Activated CD8-positive, alpha-beta memory T cell treated with anti-CD3 and anti-CD28 coated beads, Interleukin-2, amount 50 U/mL, for 24 hours (primary cell): ENCODE results near the gene SMIM15.

Experiments used
- DNase-seq: peaks from one replicate; pipeline ENCODE4 v3.0.0-alpha.2; 2020; ENCODE audit errors: extremely low read depth

Gene SMIM15

DNA sequence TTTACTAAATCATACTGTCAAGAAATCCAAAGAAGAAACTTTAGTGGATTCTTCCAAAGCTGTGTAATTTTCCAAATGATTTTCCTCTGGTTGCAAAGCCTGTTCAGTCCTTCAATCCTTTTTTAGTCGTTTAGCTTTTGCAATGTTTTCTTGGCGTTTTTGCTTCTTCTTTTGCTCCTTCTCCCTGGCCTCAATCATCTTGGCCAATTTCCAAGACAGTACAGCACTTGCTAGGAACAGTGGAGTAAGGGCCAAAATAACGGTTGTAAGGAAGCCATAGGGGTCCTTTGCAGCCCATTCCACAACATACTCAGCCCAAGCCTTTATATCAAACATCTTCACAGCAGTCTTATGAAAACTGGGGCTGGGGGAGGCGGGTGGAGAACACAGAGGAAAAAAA lies 2.4 kb downstream of the SMIM15 start:
- DNase-seq = no peak

DNA sequence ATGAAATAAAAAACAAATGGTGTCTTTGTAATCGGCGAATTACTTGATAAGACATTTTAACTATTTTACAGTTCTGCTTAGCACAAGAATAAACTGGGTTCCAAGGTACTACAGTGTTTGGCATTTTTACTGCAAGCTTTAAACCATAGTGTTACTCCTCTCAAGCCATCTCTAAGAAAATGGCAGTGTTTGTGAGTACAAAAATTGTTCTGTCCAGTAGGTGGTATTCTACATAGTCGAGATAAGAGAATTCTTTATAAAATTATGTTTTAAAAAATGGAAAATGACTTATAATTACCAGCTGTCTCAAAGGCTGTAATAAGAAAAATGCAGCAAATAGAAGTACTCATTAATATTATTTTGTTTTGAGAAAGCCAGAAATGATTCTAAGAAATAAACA lies 3.2 kb downstream of the SMIM15 start:
- no peak for DNase-seq

DNA sequence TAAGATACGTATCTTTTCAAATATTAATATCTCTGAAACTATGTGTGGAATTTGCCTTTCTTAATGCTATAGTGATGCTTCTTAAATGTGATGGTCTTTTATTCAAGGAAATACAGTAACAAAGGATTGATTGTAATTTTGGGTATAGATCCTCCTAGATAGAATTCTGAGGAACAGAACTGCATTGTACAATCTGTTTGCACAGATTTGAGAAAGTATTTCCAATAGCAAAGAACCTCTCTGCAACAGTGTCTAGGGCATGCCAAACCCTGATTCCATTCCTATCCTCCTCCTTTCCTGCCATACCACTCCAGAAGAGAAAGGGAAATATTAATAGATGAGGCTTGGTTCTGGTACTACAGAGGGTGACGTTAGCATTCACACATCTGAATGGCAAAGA lies 10.4 kb downstream of the SMIM15 start:
- no peak for DNase-seq

DNA sequence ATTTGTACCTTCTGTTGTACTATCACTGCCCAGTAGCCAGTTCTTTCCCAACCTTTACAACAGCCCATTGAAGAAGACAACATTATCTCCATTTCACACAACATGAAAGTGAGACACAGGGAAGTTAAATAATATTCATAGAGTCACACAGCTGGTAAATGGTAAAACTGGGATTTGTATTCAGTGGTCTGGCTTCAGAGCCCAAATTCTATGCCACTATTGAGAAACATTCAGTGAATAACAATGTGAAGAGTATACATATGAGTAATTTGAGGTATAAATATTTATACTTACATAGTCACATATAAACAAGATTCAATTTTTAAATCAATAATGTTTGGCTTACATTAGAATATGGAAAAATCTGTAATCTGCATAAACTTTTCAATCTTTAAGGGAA lies 13.8 kb downstream of the SMIM15 start:
- no peak for DNase-seq

DNA sequence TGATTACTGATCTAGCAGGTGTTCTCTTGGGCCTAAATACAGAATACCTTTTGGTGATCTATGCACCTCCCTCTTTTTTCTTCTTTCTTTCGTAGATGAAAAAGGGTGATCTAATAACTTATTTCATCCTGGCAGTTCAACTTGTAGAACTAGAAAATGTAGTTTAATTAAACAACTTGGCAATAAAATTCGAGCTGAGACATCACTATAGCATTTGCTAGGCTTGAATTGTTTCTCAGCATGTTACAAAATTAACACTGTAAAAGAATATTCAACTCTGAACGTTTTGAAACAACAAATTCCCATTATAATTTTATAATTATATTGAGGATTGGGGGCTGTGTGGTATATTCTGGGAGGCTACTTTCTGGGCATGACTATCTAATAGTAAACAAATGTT lies 19.5 kb downstream of the SMIM15 start:
- no peak for DNase-seq

DNA sequence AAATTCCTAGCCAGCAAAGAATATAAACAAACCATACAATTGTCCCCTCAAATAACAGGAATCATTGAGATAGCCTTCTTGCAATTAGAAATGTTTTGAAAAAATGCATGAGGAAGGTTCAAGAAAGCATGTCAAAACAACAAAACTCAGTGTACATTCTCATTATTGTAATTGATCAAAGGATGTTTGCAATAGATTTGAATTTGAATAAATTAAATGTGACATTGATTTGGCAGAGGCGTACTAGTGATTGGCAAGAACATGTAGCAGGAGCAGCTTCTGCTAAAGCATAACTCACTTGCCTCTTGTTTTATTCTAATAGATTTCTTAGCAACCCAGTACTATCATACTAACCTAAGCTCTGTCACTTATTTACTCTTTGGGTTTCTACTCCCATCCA lies 19.9 kb downstream of the SMIM15 start:
- no peak for DNase-seq

DNA sequence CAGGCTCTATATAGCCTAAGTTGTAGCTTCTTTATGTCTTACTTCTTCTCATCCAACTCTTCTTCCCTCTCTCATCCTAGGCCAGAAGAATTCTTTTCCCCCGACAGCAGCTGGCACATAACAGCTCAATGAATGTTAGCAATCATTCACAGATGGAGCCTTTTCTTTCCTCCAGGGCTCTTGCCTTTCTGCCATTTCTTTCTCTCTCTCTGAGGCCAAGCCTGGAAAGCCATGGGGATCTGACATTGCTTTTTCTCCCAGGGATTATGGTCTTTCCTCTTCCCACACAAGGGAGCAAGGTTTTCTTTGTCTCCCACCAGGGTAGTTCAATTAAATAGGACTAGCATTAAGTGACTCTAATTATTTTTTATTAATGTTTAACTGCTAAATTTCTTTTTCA lies 20.5 kb downstream of the SMIM15 start:
- DNase-seq = no peak

DNA sequence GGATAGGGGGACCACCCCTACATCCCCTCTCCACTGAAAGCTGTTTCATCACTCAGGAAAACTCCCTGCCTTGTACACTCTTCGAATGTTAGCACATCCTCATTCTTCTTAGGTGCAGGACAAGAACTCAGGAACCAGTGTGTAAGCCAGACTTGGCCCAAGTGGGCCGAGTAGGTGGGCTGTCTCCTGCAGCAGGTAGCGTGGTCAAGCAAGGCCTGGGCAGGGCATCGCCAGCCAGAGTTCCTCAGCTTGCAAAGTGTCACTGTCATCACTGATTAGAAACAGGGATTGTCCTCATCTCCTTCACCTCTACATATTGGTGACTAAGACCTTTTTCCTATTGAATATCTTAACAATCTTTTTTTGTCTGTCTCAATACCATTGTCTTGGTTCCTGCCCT lies 22.3 kb downstream of the SMIM15 start:
- DNase-seq = no peak

DNA sequence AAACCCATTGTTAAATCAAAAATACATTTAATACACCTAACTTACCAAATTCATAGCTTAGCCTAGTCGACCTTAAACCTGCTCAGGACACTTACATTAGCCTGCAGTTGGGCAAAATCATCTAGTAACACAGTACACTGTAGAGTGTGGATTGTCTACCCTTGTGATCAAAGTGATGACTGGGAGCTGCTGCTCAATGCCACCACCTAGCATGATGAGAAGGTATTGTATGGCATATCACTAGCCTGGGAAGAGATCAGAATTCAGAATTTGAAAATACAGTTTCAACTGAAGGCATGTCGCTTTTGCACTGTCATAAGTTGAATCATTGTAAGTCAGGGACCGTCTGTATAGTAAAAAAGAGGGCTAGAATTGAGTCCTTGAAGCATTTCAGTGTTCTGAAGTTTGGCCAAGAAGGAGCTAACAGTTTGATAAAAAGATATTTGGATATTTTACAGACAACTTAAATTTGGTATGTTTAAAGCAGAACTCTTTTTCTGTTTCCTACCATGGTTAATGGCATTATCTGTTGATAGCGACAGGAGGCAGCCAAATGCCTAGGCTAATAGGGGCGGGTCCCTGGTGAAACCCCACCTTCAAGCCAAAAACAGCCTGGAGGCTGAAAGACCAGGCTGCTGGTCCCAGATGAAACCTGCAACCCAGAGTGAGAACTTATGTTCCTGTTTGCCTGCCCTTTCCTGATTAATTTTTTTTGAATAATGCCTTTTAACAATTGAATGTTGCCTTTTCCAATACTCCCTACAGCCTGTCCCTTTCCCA lies 23.0 kb downstream of the SMIM15 start:
- DNase-seq = no peak

DNA sequence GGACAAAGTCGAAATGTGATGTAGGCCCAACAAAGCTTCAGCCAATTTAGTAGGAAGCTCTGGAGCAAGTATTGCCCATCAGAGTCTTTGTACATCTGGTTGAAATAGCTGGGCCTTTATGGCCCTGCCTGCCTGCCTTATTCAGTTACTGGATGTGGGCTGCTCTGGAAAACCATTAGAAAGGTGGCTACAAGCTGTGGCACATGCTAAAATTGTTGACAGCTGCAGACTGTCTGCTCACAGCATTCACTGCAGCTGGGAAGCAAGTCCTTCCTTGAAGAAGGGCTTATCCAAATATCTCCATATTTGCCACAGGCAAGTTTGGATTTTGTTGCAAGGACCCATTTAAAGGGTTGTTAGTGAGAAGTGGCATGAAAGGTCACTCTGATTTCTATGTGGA lies 24.4 kb downstream of the SMIM15 start:
- DNase-seq = no peak

DNA sequence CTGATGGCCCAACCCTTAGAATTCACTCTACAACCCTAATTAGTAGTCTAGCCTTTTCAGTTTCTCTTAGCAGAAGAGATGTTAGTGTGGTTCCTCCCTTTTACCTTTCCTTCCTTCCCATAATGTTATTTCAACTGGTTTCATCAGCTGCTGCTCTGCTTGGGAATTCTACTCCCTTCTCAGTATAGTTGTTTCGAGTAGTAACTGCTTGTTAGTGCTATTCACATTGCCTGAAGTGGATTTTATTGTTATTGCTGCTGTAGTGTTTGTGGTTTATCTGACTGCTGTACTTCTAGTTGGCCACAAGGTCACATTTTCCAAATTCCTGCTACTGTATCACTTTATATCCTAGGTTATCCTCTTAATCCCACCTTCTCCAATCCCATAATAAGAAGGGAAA lies 29.7 kb downstream of the SMIM15 start:
- DNase-seq = no peak

DNA sequence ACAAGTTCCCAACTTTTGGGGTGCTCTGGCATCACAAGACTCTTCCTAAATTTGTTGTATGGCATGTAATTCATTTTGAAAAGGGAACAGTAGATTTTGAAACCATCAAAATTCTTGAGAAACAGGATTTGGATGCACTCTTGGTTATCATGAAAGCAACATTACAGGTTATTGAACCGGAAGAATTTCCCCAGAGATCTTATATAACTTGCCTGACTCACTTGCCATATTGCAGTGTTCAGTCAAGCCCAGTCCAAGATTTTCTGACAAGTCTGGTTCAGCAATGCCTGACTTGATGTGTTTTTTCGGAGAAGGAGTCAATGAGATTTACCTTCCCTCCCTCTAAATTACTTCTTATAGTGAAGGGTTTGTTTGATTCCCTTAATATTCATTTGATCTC lies 32.0 kb downstream of the SMIM15 start:
- DNase-seq = no peak

DNA sequence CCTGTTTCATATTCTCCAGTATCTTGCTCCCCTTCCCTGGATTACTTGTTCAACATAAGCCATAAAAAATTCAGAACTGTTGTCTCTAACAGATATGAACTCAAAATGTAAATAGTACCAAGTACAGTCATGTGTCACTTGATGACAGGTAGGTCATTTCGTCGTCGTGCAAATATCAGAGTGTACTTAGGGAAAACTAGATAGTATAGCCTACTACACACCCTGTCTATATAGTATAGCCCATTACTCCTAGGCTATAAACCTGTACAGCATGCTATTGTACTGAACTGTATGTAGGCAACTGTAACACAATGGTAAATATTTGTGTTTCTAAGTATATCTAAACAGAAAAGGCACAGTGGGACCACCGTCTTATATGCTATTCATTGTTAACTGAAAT lies 39.1 kb downstream of the SMIM15 start:
- DNase-seq = no peak

DNA sequence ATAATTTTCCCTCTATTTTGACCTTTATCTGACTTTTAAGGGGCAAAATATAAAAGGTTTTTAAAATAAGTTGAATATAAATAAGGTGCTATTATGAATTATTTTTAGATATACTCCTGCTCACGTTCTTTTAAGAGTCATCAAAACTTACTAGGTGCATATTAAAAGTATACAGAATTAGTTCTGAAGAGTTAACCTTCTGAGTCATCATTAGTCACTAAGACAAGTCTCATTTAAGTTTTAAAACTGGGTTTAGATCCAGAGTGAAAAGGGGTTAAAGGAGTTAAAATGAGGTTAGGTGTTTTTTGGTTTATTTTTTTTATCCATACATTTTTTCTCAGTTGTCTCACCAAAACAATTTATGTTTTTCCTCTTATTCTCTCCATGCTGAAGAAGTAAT lies 41.7 kb downstream of the SMIM15 start:
- DNase-seq = no peak

DNA sequence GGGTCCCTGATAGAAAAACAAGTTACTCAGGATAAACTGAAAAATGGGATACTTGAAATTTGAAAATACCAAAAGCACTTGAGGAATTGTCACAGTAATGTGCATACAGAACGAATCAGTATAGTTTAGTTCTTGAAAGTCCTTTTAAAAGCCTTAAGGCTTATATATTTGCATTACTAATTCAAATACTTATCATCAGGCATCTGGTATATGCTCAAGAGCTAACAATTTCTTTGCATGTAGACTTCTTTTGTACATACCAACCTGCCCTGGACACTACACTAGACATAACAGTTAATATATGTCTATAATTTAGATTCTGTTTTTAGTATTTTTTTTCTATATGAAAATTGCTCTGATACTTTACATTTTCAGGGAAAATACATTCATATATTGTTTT lies 43.2 kb downstream of the SMIM15 start:
- no peak for DNase-seq

DNA sequence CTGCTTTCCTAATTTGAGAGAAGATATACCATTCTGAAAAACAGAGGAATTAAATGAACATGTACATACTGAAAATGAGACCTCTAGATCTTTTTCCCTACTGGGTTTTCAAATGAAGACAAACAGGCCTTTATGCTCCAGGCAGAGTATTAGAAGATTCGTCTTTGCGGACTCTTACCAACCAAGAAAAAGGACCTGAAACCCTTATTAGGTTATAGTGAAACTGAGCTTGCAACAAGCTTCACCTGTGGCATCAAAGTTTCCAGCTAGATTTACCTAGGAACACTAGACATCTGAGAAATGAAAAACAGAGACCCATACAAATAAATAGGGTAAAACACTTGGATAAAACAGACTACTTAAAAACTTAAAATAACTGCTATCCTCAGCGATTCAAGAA lies 46.3 kb downstream of the SMIM15 start:
- no peak for DNase-seq

DNA sequence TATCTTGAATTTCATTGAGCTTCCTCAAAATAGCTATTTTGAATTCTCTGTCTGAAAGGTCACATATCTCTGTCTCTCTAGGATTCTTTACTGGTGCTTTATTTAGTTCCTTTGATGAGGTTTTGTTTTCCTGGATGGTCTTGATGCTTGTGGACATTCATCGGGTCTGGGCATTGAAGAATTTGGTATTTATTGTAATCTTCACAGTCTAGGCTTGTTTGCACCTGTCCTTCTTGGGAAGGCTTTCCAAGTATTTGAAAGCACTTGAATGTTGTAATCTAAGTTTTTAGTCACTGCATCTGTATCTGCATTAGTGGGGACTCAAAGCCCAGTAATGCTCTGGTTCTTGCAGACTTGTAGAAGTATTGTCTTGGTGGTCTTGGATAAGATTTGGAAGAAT lies 47.8 kb downstream of the SMIM15 start:
- no peak for DNase-seq
